SK-N-SH (cell line): ENCODE data around the gene CHL1. TPM values are rescaled to one million over a fixed set of nuclear protein-coding genes. Genes with fewer than 3 reads are reported as not detected.

Experiments used
- CTCF ChIA-PET: fragments of 300-600, 350-600 bp; formaldehyde crosslinking; extraction: SDS; loops from one replicate; lab custom pipeline; 2021; lab: Yijun Ruan, JAX
- POLR2A ChIA-PET: fragments of 350-600 bp; sonication (Branson Sonifier 250); formaldehyde crosslinking; extraction: SDS; loops from one replicate; lab custom pipeline; 2020; ENCODE audit warnings: antibody characterized with exemption, inconsistent platforms; lab: Yijun Ruan, JAX
- DNase-seq: peaks from one replicate; pipeline ENCODE4 v3.0.0; 2012
- H2AFZ ChIP-seq: fragments of 200-600 bp; sonication (generic); 2 replicates; pipeline ENCODE4 v1.8.1; 2016; ENCODE audit warnings: antibody characterized with exemption, mild to moderate bottlenecking, low read depth
- H3F3A ChIP-seq: fragments of 200-600 bp; sonication (generic); replicated peaks from 2 replicates; pipeline ENCODE3; 2016; ENCODE audit warnings: antibody characterized with exemption, mild to moderate bottlenecking; ENCODE audit not compliant: insufficient read depth
- H3K27ac ChIP-seq, 2 experiments: fragments of 200-500 bp in 1 of 2; fragments of 200-600 bp in 1 of 2; sonication (Bioruptor generic) in 1 of 2; sonication (generic), shearing (Covaris generic) in 1 of 2; 2 replicates each; pipeline versions ENCODE4 v1.5.1 to v1.6.1; 2014 to 2016; ENCODE audit warnings: low read depth in 2 of 2, inconsistent platforms in 1 of 2, low read length in 1 of 2, mild to moderate bottlenecking in 1 of 2, mixed read lengths in 1 of 2
- H3K27me3 ChIP-seq: fragments of 200-600 bp; sonication (generic), shearing (Covaris generic); 2 replicates; pipeline ENCODE4 v1.6.1; 2016; ENCODE audit warnings: mixed run types; ENCODE audit not compliant: insufficient read depth
- H3K36me3 ChIP-seq, 2 experiments: fragments of 200-500 bp in 1 of 2; fragments of 200-600 bp in 1 of 2; sonication (Bioruptor generic) in 1 of 2; sonication (generic) in 1 of 2; replicated peaks in 1 of 2; 2 replicates each; pipeline versions ENCODE3 to v1.5.1; 2014 to 2016; ENCODE audit warnings: low read length in 1 of 2, mild to moderate bottlenecking in 1 of 2; ENCODE audit not compliant: insufficient read depth in 2 of 2, control insufficient read depth in 1 of 2
- H3K4me1 ChIP-seq, 2 experiments: fragments of 200-500 bp in 1 of 2; fragments of 200-600 bp in 1 of 2; sonication (Bioruptor generic) in 1 of 2; sonication (generic), shearing (Covaris generic) in 1 of 2; 2 replicates each; pipeline versions ENCODE4 v1.5.1 to v1.6.1; 2014 to 2016; ENCODE audit warnings: low read depth in 1 of 2, low read length in 1 of 2, mixed run types in 1 of 2; ENCODE audit not compliant: insufficient read depth in 2 of 2, control insufficient read depth in 1 of 2
- H3K4me2 ChIP-seq: fragments of 200-600 bp; sonication (generic), shearing (Covaris generic); 2 replicates; pipeline ENCODE4 v1.6.1; 2017; ENCODE audit warnings: mixed run types
- H3K4me3 ChIP-seq, 2 experiments: fragments of 200-500 bp in 1 of 2; fragments of 200-600 bp in 1 of 2; sonication (Bioruptor generic) in 1 of 2; sonication (generic), shearing (Covaris generic) in 1 of 2; 2 replicates each; pipeline versions ENCODE4 v1.5.1 to v1.8.1; 2014 to 2016; ENCODE audit warnings: low read depth in 2 of 2, inconsistent platforms in 1 of 2, low read length in 1 of 2, mild to moderate bottlenecking in 1 of 2, mixed read lengths in 1 of 2, moderate library complexity in 1 of 2
- H3K79me2 ChIP-seq: fragments of 200-600 bp; sonication (generic); 2 replicates; pipeline ENCODE4 v1.8.1; 2017; ENCODE audit warnings: mild to moderate bottlenecking; ENCODE audit not compliant: insufficient read depth
- H3K9ac ChIP-seq: fragments of 200-600 bp; sonication (generic); 2 replicates; pipeline ENCODE4 v1.6.1; 2017; ENCODE audit warnings: mixed run types
- H3K9me2 ChIP-seq: fragments of 200-600 bp; sonication (generic); 2 replicates; pipeline ENCODE4 v1.6.1; 2017; ENCODE audit warnings: mixed run types
- H3K9me3 ChIP-seq: fragments of 200-600 bp; sonication (generic); 2 replicates; pipeline ENCODE4 v1.6.1; 2017; ENCODE audit warnings: mixed run types, mild to moderate bottlenecking, moderate library complexity
- H4K20me1 ChIP-seq: fragments of 200-600 bp; sonication (generic); 2 replicates; pipeline ENCODE4 v1.6.1; 2017; ENCODE audit warnings: mild to moderate bottlenecking, mixed run types; ENCODE audit not compliant: insufficient read depth
- CHD2 ChIP-seq: fragments of 150-350 bp; IDR thresholded peaks from 2 replicates; pipeline ENCODE4 v1.6.1; 2018; ENCODE audit warnings: low read length; ENCODE audit not compliant: partially characterized antibody
- CTCF ChIP-seq: fragments of 200-600 bp; sonication (generic); IDR thresholded peaks from 2 replicates; pipeline ENCODE4 v1.6.1; 2017; ENCODE audit warnings: antibody characterized with exemption, mild to moderate bottlenecking, moderate library complexity
- EP300 ChIP-seq, 2 experiments: IDR thresholded peaks; 2 replicates each; pipeline versions ENCODE4 v1.4.0 to v1.6.1; 2012; ENCODE audit warnings: borderline replicate concordance in 1 of 2, low read depth in 1 of 2, low read length in 1 of 2
- EZH2phosphoT487 ChIP-seq: fragments of 200-600 bp; sonication (generic); IDR thresholded peaks from 2 replicates; pipeline ENCODE4 v1.6.1; 2017; ENCODE audit warnings: low read depth, mixed run types, mild to moderate bottlenecking, antibody characterized with exemption, moderate library complexity, borderline replicate concordance
- FOXJ3 ChIP-seq: sonication (generic); formaldehyde crosslinking; IDR thresholded peaks from 2 replicates; pipeline ENCODE4 v1.5.1; 2020; ENCODE audit warnings: mild to moderate bottlenecking, missing genetic modification reagents
- IRF3 ChIP-seq: fragments of 150-350 bp; IDR thresholded peaks from 2 replicates; pipeline ENCODE4 v1.6.1; 2016; ENCODE audit warnings: mild to moderate bottlenecking, low read depth, low read length
- MEF2A ChIP-seq: IDR thresholded peaks from 2 replicates; pipeline ENCODE4 v1.4.0; 2012; ENCODE audit warnings: low read depth, borderline replicate concordance
- PBX3 ChIP-seq: IDR thresholded peaks from 2 replicates; pipeline ENCODE4; 2012
- POLR2AphosphoS5 ChIP-seq: IDR thresholded peaks from 2 replicates; pipeline ENCODE4 v1.6.1; 2012; ENCODE audit warnings: low read depth, low read length
- RAD21 ChIP-seq: IDR thresholded peaks from 2 replicates; pipeline ENCODE4 v1.6.1; 2012; ENCODE audit warnings: mild to moderate bottlenecking, low read length
- RCOR1 ChIP-seq: fragments of 150-350 bp; IDR thresholded peaks from 2 replicates; pipeline ENCODE4 v1.6.1; 2017; ENCODE audit warnings: antibody characterized with exemption, low read length
- REST ChIP-seq: IDR thresholded peaks from 2 replicates; pipeline ENCODE4 v1.6.1; 2012; ENCODE audit warnings: mild to moderate bottlenecking, low read depth, low read length, moderate library complexity
- RFX5 ChIP-seq: IDR thresholded peaks from 2 replicates; pipeline ENCODE4 v1.6.1; 2012; ENCODE audit warnings: mild to moderate bottlenecking, improper control_type of control experiment, low read length
- RXRA ChIP-seq: IDR thresholded peaks from 2 replicates; pipeline ENCODE4 v1.4.0; 2012; ENCODE audit warnings: low read depth, mild to moderate bottlenecking, borderline replicate concordance
- SIN3A ChIP-seq: IDR thresholded peaks from 2 replicates; pipeline ENCODE4 v1.6.1; 2012; ENCODE audit warnings: low read depth, mild to moderate bottlenecking, low read length, moderate library complexity, borderline replicate concordance
- SMC3 ChIP-seq: IDR thresholded peaks from 2 replicates; pipeline ENCODE4 v1.6.1; 2012; ENCODE audit warnings: low read depth, low read length, improper control_type of control experiment
- TAF1 ChIP-seq: IDR thresholded peaks from 2 replicates; pipeline ENCODE4 v1.6.1; 2012; ENCODE audit warnings: low read depth, mild to moderate bottlenecking, low read length, moderate library complexity, borderline replicate concordance
- YY1 ChIP-seq: IDR thresholded peaks from 2 replicates; pipeline ENCODE4 v1.4.0; 2012; ENCODE audit warnings: low read depth, mild to moderate bottlenecking
- WGBS: methylation state at CpG from one replicate; pipeline ENCODE4 v1.1.6; 2017; ENCODE audit warnings: low lambda C conversion rate; 5-methylcytosine and 5-hydroxymethylcytosine counted together
- polyA plus RNA-seq, 3 experiments: library from polyadenylated mRNA; depleted of rRNA; stranded (reverse); fragments of >200 nt; gene quantifications; 2 replicates each; pipeline ENCODE4 v1.2.3, GENCODE V29; 2012

Gene CHL1
- polyA plus RNA-seq, 1 of the 3 experiments (the other 2 are of a cell fraction) = not detected

- no peaks in the 10 kb centered on the region for H3K9me2 ChIP-seq
- no peak overlapping the region for H3K27ac ChIP-seq
- no peaks in the 10 kb centered on the region for H3K36me3 ChIP-seq
- no peaks in the 10 kb centered on the region for H3K27me3 ChIP-seq
- H3K4me1 ChIP-seq = peaks cover 0 to 4% of the 10 kb centered on the region in 2 experiments; a peak in 2 of 4 replicates
- H3K79me2 ChIP-seq = no peaks in the 10 kb centered on the region
- CTCF ChIA-PET = interaction anchor here (0.6 kb wide), 1 partner anchor 116 kb away, joined by 3 read pairs; no protein-coding TSS in a partner anchor
- no peak overlapping the region for H2AFZ ChIP-seq
- POLR2A ChIA-PET = no interaction called here
- H3F3A ChIP-seq = no peaks in the 10 kb centered on the region
- H4K20me1 ChIP-seq = no peaks in the 10 kb centered on the region
- TF ChIP-seq RXRA = no peak
- no peak for TF ChIP-seq CHD2
- TF ChIP-seq CTCF = no peak
- TF ChIP-seq IRF3 = no peak
- TF ChIP-seq RFX5 = no peak
- no peak for TF ChIP-seq RCOR1
- TF ChIP-seq MEF2A = no peak
- no peak for TF ChIP-seq YY1
- no peak for TF ChIP-seq PBX3
- TF ChIP-seq SIN3A = no peak
- TF ChIP-seq POLR2AphosphoS5 = no peak
- H3K9ac ChIP-seq = no peak overlapping the region
- DNase-seq = no peak
- H3K4me3 ChIP-seq = no peak overlapping the region
- H3K9me3 ChIP-seq = no peaks in the 10 kb centered on the region
- 48% methylated on average over 5 of the region's 5 CpGs for WGBS
- H3K4me2 ChIP-seq = no peak overlapping the region
Observed at GRCh38 chr3:420584-420983, 224.0 kb downstream of the CHL1 start.

GRCh38 chr3:425079-425478 lies 228.5 kb downstream of the CHL1 start:
- no peaks in the 10 kb centered on the region for H3K9me3 ChIP-seq
- H3K9me2 ChIP-seq = no peaks in the 10 kb centered on the region
- H3K79me2 ChIP-seq = no peaks in the 10 kb centered on the region
- POLR2A ChIA-PET = no interaction called here
- peak; percentile 33 for DNase-seq
- H3K36me3 ChIP-seq = no peaks in the 10 kb centered on the region
- H3K27me3 ChIP-seq = no peaks in the 10 kb centered on the region
- no peak overlapping the region for H3K4me2 ChIP-seq
- H3K4me3 ChIP-seq = no peak overlapping the region
- H3F3A ChIP-seq = no peaks in the 10 kb centered on the region
- 9% methylated on average over 3 of the region's 3 CpGs for WGBS
- peak overlapping the region in 1 of 2 experiments; percentile 50; a peak in 2 of 4 replicates for H3K27ac ChIP-seq
- CTCF ChIA-PET = interaction anchor here (1.5 kb wide), 1 partner anchor 11 kb away, joined by 8 read pairs; no protein-coding TSS in a partner anchor
- H2AFZ ChIP-seq = no peak overlapping the region
- H3K9ac ChIP-seq = no peak overlapping the region
- peaks cover 0 to 7% of the 10 kb centered on the region in 2 experiments; a peak in 2 of 4 replicates for H3K4me1 ChIP-seq
- no peaks in the 10 kb centered on the region for H4K20me1 ChIP-seq
- TF ChIP-seq EP300 (IDR thresholded peaks at IDR 0.05; ENCODE audit: borderline replicate concordance in 1 of 2, low read depth in 1 of 2, low read length in 1 of 2) = peak in 1 of 2 experiments; percentile 76; a peak in 2 of 4 replicates
- TF ChIP-seq RAD21 = no peak
- TF ChIP-seq SMC3 = no peak
- no peak for TF ChIP-seq FOXJ3 (CRISPR knock-in tag)
- no peak for TF ChIP-seq REST
- TF ChIP-seq RCOR1 = peak; percentile 89
- TF ChIP-seq EZH2phosphoT487 = no peak
- TF ChIP-seq CHD2 = peak; percentile 80
- TF ChIP-seq TAF1 = no peak
